Measurements from ENCODE around the gene LY86. TPM values are rescaled to one million over a fixed set of nuclear protein-coding genes. Genes with fewer than 3 reads are reported as not detected.

The LY86 gene
- polyA plus RNA-seq, 1 donor = 1.4 TPM

GRCh38 chr6:6570929-6571671 lies 17.4 kb upstream of the LY86 start:
- no peak for DNase-seq (ENCODE audit: low read depth)

DNA sequence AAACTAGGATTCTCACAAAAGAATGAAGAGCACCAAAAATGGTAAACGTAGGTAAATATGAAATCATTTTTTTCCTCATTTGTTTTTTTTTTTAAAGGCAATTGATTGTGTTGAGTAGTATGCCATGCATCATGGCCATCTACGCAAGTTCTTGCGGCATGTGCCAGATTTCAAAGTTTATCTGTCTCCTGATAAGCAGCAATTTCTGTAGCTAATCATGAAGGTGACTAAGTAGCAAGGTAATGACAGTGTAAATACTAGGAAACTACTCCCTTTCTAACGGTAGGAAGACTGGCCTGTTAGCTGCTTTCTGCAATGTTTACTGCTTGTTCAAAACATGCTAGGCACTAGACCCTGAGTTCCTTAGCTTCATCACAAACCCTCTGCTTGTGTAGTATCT lies 13.4 kb upstream of the LY86 start:
- no peak for DNase-seq (ENCODE audit: low read depth)

DNA sequence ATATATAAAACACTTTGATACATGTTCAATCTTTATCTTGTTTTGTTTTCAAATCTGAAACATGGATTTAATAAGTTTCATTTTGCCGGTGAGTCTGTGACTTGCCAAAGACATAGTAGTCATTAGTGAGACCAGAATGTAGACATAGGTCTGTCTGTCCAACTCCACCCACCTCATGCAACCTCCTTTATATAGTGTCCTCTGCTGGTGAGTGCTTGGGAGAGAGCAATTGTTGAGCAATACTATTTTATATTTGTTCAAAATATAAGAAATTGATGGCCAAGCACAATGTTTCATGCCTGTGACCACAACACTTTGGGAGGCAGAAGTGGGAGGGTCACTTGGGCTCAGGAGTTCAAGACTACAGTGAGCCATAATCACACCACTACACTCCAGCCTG lies 10.8 kb upstream of the LY86 start:
- DNase-seq (ENCODE audit: low read depth) = no peak

GRCh38 chr6:6579281-6579680 lies 9.2 kb upstream of the LY86 start:
- DNase-seq (ENCODE audit: low read depth) = no peak

- no peak for DNase-seq (ENCODE audit: low read depth)
These were observed 8.2 kb upstream of the LY86 start for GRCh38 chr6:6580225-6580856.

GRCh38 chr6:6581054-6581453 lies 7.5 kb upstream of the LY86 start:
- no peak for DNase-seq (ENCODE audit: low read depth)

DNA sequence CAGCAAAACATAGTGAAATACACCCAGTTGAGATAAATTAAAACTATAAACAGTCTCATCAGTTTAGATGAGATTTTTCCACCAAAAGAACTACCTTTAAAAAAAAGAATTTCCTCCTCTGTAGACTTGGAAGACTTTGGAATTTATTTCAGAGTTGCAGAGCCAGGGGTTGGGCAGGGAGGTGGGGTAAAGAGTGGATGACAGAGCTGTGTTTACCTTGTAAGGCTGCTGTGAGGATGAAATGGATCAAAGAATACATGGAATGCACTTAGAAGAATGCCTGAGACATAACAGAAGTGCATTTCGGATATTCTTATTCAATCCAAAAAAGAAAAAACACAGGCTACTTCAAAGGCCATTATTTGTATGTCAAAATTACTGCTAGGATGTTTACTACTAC lies 6.4 kb upstream of the LY86 start:
- no peak for DNase-seq (ENCODE audit: low read depth)

DNA sequence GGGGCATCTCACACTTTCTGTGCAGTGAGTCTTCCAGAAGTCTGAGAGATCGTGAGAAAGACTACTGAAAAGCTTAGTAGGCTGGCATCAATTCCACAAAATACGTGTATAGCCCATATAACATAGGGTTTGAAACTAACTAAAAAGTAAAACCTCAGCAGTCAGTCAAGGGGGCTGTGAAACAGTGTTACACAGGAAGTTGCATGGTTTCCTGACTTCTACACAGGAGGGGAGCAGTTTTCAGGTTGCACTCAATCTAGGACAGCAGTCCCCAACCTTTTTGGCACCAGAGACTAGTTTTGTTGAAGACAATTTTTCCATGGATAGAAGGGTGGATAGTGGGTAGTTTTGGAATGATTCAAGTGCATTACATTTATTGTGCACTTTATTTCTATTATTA lies 4.7 kb upstream of the LY86 start:
- DNase-seq (ENCODE audit: low read depth) = no peak

- DNase-seq (ENCODE audit: low read depth) = no peak
These were observed 4.1 kb upstream of the LY86 start for GRCh38 chr6:6584310-6585002.

- no peak for DNase-seq (ENCODE audit: low read depth)
These were observed 3.6 kb upstream of the LY86 start for GRCh38 chr6:6585003-6585311.

GRCh38 chr6:6586167-6586566 lies 2.4 kb upstream of the LY86 start:
- DNase-seq (ENCODE audit: low read depth) = no peak

GRCh38 chr6:6586671-6587526 lies 1.6 kb upstream of the LY86 start:
- DNase-seq (ENCODE audit: low read depth) = no peak

DNA sequence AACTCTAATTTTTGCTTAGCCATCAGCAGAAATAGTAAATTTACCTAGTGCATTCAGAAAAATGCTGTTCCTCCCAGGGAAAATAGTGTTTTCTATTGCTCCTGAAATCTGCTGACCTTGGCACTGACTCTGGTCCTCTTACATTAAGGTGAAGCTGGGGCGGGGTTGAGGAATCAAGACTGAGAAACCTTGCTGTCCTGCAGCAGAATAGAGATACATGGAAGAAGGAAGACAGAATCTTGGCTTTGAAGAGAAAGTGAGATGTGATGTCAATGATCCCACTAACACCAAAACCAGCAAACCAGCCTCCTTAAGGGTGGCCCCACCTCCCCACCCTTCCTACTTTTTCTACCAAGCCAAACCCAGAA lies 840 bp upstream of the LY86 start:
- DNase-seq (ENCODE audit: low read depth) = no peak

- DNase-seq (ENCODE audit: low read depth) = no peak
These were observed 597 bp downstream of the LY86 start for GRCh38 chr6:6588924-6589709.

DNA sequence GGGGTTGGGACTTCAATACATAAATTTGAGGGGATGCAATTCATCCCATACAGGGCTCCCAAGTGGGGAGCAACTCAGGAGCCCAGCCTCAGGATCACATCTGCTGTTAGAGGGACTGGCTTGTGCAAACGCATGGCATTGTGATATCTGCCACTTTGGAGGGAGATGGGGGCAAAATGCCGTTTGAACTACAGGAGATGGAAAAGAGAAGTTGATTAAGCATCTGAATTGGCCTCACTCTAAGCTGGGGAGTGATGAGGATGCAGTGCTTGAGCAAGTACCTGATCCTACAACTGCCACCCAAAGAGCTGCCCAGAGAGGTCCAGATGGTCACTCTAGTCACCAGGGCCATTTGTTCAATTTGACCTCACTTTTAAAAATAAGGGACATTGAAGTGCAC lies 2.0 kb downstream of the LY86 start:
- DNase-seq (ENCODE audit: low read depth) = no peak

GRCh38 chr6:6591778-6592465 lies 3.4 kb downstream of the LY86 start:
- DNase-seq (ENCODE audit: low read depth) = no peak

GRCh38 chr6:6592826-6593475 lies 4.4 kb downstream of the LY86 start:
- no peak for DNase-seq (ENCODE audit: low read depth)

DNA sequence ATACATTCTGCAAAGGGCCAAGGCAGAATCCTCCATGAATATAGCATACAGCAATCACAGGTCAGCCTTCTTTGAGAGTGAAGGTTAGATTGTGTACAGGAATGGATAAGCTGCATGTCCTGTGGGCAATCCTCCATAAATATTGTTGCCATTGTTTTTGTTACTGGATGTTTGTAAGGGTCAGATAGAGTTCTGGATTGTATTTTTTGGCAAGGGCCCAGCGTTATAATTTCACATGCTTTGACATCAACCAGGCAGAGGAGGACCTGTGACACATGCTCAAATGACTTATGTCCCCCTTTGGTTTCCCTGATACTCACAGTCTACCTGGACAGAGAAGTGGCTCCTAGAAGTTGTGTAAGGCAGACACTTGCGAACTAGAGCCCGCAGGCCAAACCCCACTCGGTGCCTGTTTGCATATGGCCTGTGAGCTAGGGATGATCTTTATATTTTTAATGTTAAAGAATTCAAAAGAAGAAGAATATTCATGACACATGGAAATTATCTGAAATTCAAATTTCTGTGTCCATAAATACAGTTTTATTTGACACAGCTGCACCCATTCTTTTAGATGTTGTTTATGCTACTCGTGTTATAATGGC lies 5.4 kb downstream of the LY86 start:
- DNase-seq (ENCODE audit: low read depth) = no peak

- no peak for DNase-seq (ENCODE audit: low read depth)
These were observed 6.5 kb downstream of the LY86 start for GRCh38 chr6:6595025-6595424.

DNA sequence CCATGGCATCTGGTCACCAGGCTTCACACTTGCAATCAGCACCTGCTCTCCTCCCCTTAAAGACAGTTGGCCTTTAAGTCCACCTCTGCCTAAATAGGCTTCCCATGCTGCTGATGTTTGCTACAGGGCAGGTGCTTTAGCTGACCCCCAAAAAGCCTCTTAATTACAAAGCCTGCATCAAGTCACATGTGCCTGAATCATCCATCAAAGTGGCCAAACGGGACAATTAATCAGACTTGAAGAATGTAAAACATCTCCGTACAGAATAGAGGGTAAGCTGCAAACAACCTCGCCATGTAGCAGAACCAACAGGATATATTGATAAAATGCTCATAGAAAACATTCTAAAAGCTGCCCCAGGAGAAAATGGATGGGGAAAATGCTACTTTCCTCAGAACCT lies 7.4 kb downstream of the LY86 start:
- no peak for DNase-seq (ENCODE audit: low read depth)

Measured in forelimb muscle (tissue), 1 donor.